HS-5 (cell line): ENCODE data around the gene BANP.
"Not testable (repeated sequence)": the region's sequence is repeated elsewhere in the genome, so short reads cannot be mapped to it uniquely, and the experiment has no call there.

ENCODE experiments used
- DNase-seq: peaks from one replicate; pipeline ENCODE4 v3.0.0-alpha.2; 2012; ENCODE audit warnings: low read depth

Gene BANP

GRCh38 chr16:87968541-87968940, 17.3 kb downstream of the BANP start:
- DNase-seq = no peak

- DNase-seq = no peak
Measured at GRCh38 chr16:87970186-87970585, 19.0 kb downstream of the BANP start.

GRCh38 chr16:87971933-87972332, 20.7 kb downstream of the BANP start:
- DNase-seq = no peak

GRCh38 chr16:87973717-87974116, 22.5 kb downstream of the BANP start:
- no peak for DNase-seq

GRCh38 chr16:87974178-87974577, 22.9 kb downstream of the BANP start:
- DNase-seq = no peak

- no peak for DNase-seq
Measured at GRCh38 chr16:87976665-87977064, 25.4 kb downstream of the BANP start.

GRCh38 chr16:87978127-87978526, 26.9 kb downstream of the BANP start:
- DNase-seq = no peak

GRCh38 chr16:87979352-87979751, 28.1 kb downstream of the BANP start:
- no peak for DNase-seq

GRCh38 chr16:87979911-87980630, 28.8 kb downstream of the BANP start:
- DNase-seq = not testable (repeated sequence)

GRCh38 chr16:87981376-87981775, 30.1 kb downstream of the BANP start:
- DNase-seq = not testable (repeated sequence)

- DNase-seq = no peak
Measured at GRCh38 chr16:87982581-87983041, 31.4 kb downstream of the BANP start.

GRCh38 chr16:87983072-87983736, 32.0 kb downstream of the BANP start:
- DNase-seq = not testable (repeated sequence)

- DNase-seq = not testable (repeated sequence)
Measured at GRCh38 chr16:87983737-87984097, 32.5 kb downstream of the BANP start.

- not testable (repeated sequence) for DNase-seq
Measured at GRCh38 chr16:87984180-87984579, 32.9 kb downstream of the BANP start.

- no peak for DNase-seq
Measured at GRCh38 chr16:87984632-87985267, 33.5 kb downstream of the BANP start.

- not testable (repeated sequence) for DNase-seq
Measured at GRCh38 chr16:87985493-87985892, 34.3 kb downstream of the BANP start.

GRCh38 chr16:87986361-87986849, 35.2 kb downstream of the BANP start:
- not testable (repeated sequence) for DNase-seq

GRCh38 chr16:87988596-87988995, 37.4 kb downstream of the BANP start:
- not testable (repeated sequence) for DNase-seq

GRCh38 chr16:87990254-87990653, 39.0 kb downstream of the BANP start:
- not testable (repeated sequence) for DNase-seq

GRCh38 chr16:87992142-87992541, 40.9 kb downstream of the BANP start:
- DNase-seq = not testable (repeated sequence)

GRCh38 chr16:87993901-87994300, 42.7 kb downstream of the BANP start:
- DNase-seq = no peak

GRCh38 chr16:87995644-87996043, 44.4 kb downstream of the BANP start:
- DNase-seq = no peak
